Measurements from ENCODE around the gene LYVE1.

The LYVE1 gene

DNA sequence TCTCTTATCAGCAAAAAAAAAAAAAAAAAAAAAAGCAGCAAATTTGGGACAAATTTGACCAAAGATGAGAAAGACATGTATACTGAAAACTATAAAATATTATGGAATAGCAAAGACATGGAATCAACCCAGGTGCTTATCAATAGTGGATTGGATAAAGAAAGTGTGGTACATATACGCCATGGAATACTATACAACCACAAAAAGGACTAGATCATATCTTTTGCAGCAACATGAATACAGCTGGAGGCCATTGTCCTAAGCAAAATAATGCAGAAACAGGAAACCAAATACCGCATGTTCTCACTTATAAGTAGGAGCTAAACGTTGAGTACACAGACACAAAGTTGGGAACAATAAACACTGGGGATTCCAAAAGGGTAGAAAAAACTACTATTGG, 25.7 kb downstream of the LYVE1 start:
- in situ Hi-C loops (cut with HindIII; ENCODE audit: low sequenced_read_pairs) = no loop called here
- TF ChIP-seq, protein P1, sequence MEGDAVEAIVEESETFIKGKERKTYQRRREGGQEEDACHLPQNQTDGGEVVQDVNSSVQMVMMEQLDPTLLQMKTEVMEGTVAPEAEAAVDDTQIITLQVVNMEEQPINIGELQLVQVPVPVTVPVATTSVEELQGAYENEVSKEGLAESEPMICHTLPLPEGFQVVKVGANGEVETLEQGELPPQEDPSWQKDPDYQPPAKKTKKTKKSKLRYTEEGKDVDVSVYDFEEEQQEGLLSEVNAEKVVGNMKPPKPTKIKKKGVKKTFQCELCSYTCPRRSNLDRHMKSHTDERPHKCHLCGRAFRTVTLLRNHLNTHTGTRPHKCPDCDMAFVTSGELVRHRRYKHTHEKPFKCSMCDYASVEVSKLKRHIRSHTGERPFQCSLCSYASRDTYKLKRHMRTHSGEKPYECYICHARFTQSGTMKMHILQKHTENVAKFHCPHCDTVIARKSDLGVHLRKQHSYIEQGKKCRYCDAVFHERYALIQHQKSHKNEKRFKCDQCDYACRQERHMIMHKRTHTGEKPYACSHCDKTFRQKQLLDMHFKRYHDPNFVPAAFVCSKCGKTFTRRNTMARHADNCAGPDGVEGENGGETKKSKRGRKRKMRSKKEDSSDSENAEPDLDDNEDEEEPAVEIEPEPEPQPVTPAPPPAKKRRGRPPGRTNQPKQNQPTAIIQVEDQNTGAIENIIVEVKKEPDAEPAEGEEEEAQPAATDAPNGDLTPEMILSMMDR (IDR thresholded peaks at IDR 0.05; ENCODE audit: low read depth, low read length, missing control alignments) = no peak

DNA sequence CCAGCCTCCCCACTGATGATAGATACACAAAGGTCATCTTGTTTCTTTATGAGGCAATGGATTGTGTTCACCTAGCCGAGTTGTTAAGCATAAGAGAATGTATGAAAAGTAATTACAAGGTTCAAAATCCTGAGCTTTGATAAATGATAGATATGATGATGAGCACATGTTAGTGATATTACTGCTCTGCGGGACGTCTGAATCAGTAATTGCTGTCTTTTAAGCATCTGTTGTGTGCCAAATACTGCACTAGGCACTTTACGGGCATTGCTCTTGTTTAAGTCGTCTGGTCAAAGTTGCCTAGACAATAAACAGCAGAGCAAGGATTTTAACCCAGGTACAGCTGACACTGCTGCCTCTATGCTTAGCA, 26.9 kb downstream of the LYVE1 start:
- in situ Hi-C loops (cut with HindIII; ENCODE audit: low sequenced_read_pairs) = no loop called here
- H3K4me3 ChIP-seq (ENCODE audit: low read depth, low read length) = peak overlapping the region; percentile 78
- DNase-seq (ENCODE audit: low read depth) = no peak
- TF ChIP-seq, protein P1 (IDR thresholded peaks at IDR 0.05; ENCODE audit: low read depth, low read length, missing control alignments) = no peak

More for the DNA sequence above, 25.7 kb downstream of the LYVE1 start:
- no peak overlapping the region for H3K4me3 ChIP-seq (ENCODE audit: low read depth, low read length)
- DNase-seq (ENCODE audit: low read depth) = no peak

DNA sequence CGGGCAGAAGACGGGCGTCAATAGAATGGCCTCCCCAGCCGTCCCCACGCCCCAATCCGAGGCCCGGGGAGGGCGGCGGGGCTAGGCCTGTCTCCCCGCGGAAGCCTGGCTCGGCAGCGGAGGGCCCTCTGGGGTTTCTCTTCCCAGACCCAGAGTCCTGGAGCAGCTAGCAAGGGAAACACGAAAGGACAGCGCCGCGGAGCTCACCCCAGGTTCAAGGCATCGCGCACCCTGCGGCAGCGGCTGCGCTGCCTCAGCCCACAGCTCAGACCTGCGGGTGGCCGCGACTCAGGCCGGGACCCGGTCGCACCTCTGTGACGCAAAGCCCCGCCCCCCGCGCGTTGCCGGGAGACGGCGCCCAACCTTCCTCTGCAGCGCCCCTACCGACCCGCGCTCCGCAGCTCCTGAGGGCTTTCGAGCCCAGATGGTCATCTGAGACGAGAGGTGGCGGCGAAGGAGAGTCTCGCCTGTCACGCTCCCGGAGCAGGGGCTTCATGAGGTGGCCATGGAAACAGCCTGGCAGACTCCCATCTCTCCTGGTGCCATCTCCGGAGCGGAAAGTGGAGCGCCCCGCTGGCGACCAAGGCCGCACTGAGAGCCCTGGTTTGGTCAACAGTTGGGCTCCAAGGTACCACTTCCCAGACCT, 27.4 kb downstream of the LYVE1 start, which contains the start of gene RNF141:
TSS of gene RNF141 (minus strand) at position 273 of the 646 bp plus-strand sequence. CDS start 7,029 bp downstream, outside the sequence.
- peak; percentile 69 for DNase-seq (ENCODE audit: low read depth)
- TF ChIP-seq, protein P1 (IDR thresholded peaks at IDR 0.05; ENCODE audit: low read depth, low read length, missing control alignments) = peak; percentile 82
- in situ Hi-C loops (cut with HindIII; ENCODE audit: low sequenced_read_pairs) = no loop called here
- peak within 1 kb of the TSS; percentile 78 for H3K4me3 ChIP-seq (ENCODE audit: low read depth, low read length)

DNA sequence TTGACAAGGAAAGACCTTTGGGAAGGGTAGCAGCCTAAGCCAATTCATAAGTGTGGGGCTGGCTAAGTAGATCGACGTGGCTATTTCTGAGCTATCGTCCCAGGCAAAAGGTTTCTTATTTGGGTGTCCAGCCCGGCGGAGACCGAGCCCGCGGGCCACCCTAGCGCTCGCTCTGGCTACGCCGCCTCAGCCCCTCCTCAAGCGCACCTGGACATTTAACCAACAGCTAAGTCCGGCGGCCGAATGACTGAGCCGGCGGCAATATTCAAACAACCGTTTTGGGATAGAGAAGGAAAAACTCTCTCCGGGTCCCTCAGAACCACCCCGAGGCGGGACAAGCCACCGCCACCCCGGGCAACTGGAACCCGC, 27.9 kb downstream of the LYVE1 start:
- DNase-seq (ENCODE audit: low read depth) = no peak
- TF ChIP-seq, protein P1 (IDR thresholded peaks at IDR 0.05; ENCODE audit: low read depth, low read length, missing control alignments) = no peak

DNA sequence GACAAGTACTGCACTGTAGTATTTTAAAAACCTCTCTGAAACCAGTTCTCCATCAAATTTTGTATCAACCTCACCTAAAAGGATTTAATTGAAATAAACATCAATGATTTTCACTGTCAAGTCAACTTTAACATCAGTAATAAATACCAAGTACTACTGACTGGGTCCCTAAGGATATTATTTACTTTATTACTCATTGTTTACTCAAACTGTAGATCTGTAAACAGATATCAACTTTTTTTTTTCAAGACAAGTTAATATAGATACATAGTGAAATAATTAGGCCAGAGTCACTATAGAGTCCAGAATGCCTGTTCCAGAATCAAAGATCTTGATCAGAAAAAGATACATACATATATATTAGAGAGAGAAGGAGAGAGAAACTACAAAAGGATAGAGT, 29.1 kb downstream of the LYVE1 start:
- H3K4me3 ChIP-seq (ENCODE audit: low read depth, low read length) = no peak overlapping the region
- no peak for DNase-seq (ENCODE audit: low read depth)
- in situ Hi-C loops (cut with HindIII; ENCODE audit: low sequenced_read_pairs) = no loop called here
- TF ChIP-seq, protein P1 (IDR thresholded peaks at IDR 0.05; ENCODE audit: low read depth, low read length, missing control alignments) = no peak

More for the DNA sequence above, 27.9 kb downstream of the LYVE1 start:
- H3K4me3 ChIP-seq (ENCODE audit: low read depth, low read length) = peak overlapping the region; percentile 78
- in situ Hi-C loops (cut with HindIII; ENCODE audit: low sequenced_read_pairs) = no loop called here

DNA sequence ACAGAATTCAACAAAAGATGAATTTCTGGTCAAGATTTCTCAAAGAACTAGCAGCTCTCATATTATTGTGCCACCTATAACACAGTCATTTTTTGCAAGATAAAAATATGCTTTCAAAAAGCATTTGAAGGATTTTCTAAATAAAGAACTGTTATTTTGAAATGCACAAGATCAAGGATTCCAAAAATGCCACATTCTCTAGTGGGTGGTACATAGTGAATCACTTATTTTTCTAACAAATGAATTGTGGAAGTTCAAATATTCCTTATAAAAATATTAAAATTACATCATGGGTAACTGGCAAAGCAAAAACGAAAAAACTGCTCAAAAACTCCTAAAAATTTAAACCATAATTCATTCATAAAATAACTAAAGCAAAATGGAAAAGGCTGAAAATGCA, 29.5 kb downstream of the LYVE1 start:
- TF ChIP-seq, protein P1 (IDR thresholded peaks at IDR 0.05; ENCODE audit: low read depth, low read length, missing control alignments) = no peak
- in situ Hi-C loops (cut with HindIII; ENCODE audit: low sequenced_read_pairs) = no loop called here
- DNase-seq (ENCODE audit: low read depth) = no peak
- H3K4me3 ChIP-seq (ENCODE audit: low read depth, low read length) = no peak overlapping the region
